CD4-positive, CD25-positive, alpha-beta regulatory T cell (primary cell): Measurements from ENCODE around the gene INSC. TPM values are rescaled to one million over a fixed set of nuclear protein-coding genes. Genes with fewer than 3 reads are reported as not detected.

Source experiments
- ATAC-seq, 2 donors: fragments of 150-1000 bp; cut with Tn5 transposase; one replicate each; pipeline ENCODE4 v1.10.0; 2021; ENCODE audit warnings: low read depth in 2 of 2, moderate number of reproducible peaks in 2 of 2, moderate library complexity in 1 of 2
- DNase-seq, 3 donors: peaks; one replicate each; pipeline versions ENCODE4 v3.0.0 to v3.0.0-alpha.2; 2012 to 2022; ENCODE audit warnings: mixed read lengths in 1 of 3
- H3K27ac ChIP-seq: one replicate; pipeline ENCODE4 v1.7.0; 2013; ENCODE audit warnings: mild to moderate bottlenecking, low read length; ENCODE audit not compliant: insufficient read depth, poor library complexity, severe bottlenecking
- H3K27me3 ChIP-seq: one replicate; pipeline ENCODE4 v1.7.0; 2013; ENCODE audit warnings: low read length; ENCODE audit not compliant: control insufficient read depth, insufficient read depth
- H3K36me3 ChIP-seq: one replicate; pipeline ENCODE4 v1.7.0; 2013; ENCODE audit warnings: mild to moderate bottlenecking, low read length, moderate library complexity; ENCODE audit not compliant: control insufficient read depth, insufficient read depth
- H3K4me1 ChIP-seq: 2 replicates; pipeline ENCODE4 v1.7.0; 2013; ENCODE audit warnings: mild to moderate bottlenecking, low read length; ENCODE audit not compliant: insufficient read depth, control insufficient read depth, poor library complexity, severe bottlenecking
- H3K4me3 ChIP-seq: one replicate; pipeline ENCODE4 v1.7.0; 2013; ENCODE audit warnings: low read depth, mild to moderate bottlenecking, low read length, moderate library complexity
- H3K9me3 ChIP-seq, 2 experiments: 1 replicate in 1 of 2; 2 replicates in 1 of 2; pipeline ENCODE4 v1.7.0; 2013; ENCODE audit warnings: low read length in 2 of 2, mild to moderate bottlenecking in 1 of 2, moderate library complexity in 1 of 2; ENCODE audit not compliant: control insufficient read depth in 2 of 2
- H3K27ac Mint-ChIP-seq, 3 donors: one replicate each; pipeline ENCODE4 v1.8.0; 2020 to 2022; ENCODE audit warnings: mild to moderate bottlenecking in 3 of 3, mixed read lengths in 3 of 3, moderate library complexity in 2 of 3
- H3K27me3 Mint-ChIP-seq: one replicate; pipeline ENCODE4 v1.8.0; 2022; ENCODE audit warnings: mild to moderate bottlenecking, mixed read lengths
- H3K36me3 Mint-ChIP-seq: one replicate; pipeline ENCODE4 v1.8.0; 2020; ENCODE audit warnings: mixed read lengths
- H3K4me1 Mint-ChIP-seq, 4 donors: one replicate each; pipeline ENCODE4 v1.8.0; 2020 to 2022; ENCODE audit warnings: mixed read lengths in 4 of 4, mild to moderate bottlenecking in 1 of 4
- H3K4me3 Mint-ChIP-seq, 4 donors: one replicate each; pipeline ENCODE4 v1.8.0; 2020 to 2022; ENCODE audit warnings: mild to moderate bottlenecking in 4 of 4, mixed read lengths in 4 of 4, moderate library complexity in 3 of 4
- H3K9me3 Mint-ChIP-seq, 7 donors: one replicate each; pipeline ENCODE4 v1.8.0; 2020 to 2022; ENCODE audit warnings: mixed read lengths in 7 of 7, mild to moderate bottlenecking in 3 of 7, moderate library complexity in 2 of 7
- polyA plus RNA-seq, 4 donors: library from polyadenylated mRNA; unstranded; fragments of 300-500 nt; fragmentation: Illumina TruSeq; gene quantifications; one replicate each; pipeline ENCODE4 v1.2.3, GENCODE V29; 2021
- total RNA-seq: library from RNA; stranded (reverse); gene quantifications from one replicate; pipeline ENCODE4 v1.2.3, GENCODE V29; 2022

INSC gene
- total and polyA plus RNA-seq, 5 donors from 2014 or later: 0.15 to 0.20 TPM; not detected in 3

- ATAC-seq: no peak
- no peak overlapping the region for H3K4me3 Mint-ChIP-seq
- H3K9me3 Mint-ChIP-seq: peaks cover 0 to 2% (median 0%) of the 10 kb centered on the region in 7 donors
Observed at GRCh38 chr11:15286465-15286864, 171.7 kb downstream of the INSC start.

GRCh38 chr11:15288863-15289262, 174.1 kb downstream of the INSC start:
- Histone ChIP-seq H3K4me1 (no peaks in the 10 kb centered on the region), H3K9me3 (no peaks in the 10 kb centered on the region), H3K4me3 (no peak overlapping the region), H3K36me3 (no peaks in the 10 kb centered on the region), H3K27ac (no peak overlapping the region), H3K27me3 (no peaks in the 10 kb centered on the region)
- Mint-ChIP-seq H3K9me3 (peaks cover 0 to 2% (median 0%) of the 10 kb centered on the region in 7 donors), H3K4me1 (no peaks in the 10 kb centered on the region), H3K27ac (no peak overlapping the region), H3K36me3 (no peaks in the 10 kb centered on the region), H3K27me3 (peaks cover 10% of the 10 kb centered on the region), H3K4me3 (no peak overlapping the region)
- DNase-seq: no peak
- no peak for ATAC-seq

More at GRCh38 chr11:15286465-15286864, 171.7 kb downstream of the INSC start:
- H3K36me3 ChIP-seq: no peaks in the 10 kb centered on the region
- no peak overlapping the region for H3K27ac ChIP-seq
- H3K4me3 ChIP-seq: no peak overlapping the region
- H3K27me3 ChIP-seq: no peaks in the 10 kb centered on the region
- no peaks in the 10 kb centered on the region for H3K9me3 ChIP-seq
- Mint-ChIP-seq H3K36me3 (no peaks in the 10 kb centered on the region), H3K27ac (no peak overlapping the region), H3K27me3 (peaks cover 5% of the 10 kb centered on the region), H3K4me1 (no peaks in the 10 kb centered on the region)
- H3K4me1 ChIP-seq: no peaks in the 10 kb centered on the region
- no peak for DNase-seq

- H3K4me1 Mint-ChIP-seq: no peaks in the 10 kb centered on the region
- H3K27ac Mint-ChIP-seq: no peak overlapping the region
- no peaks in the 10 kb centered on the region for H3K27me3 ChIP-seq
- no peak overlapping the region for H3K4me3 Mint-ChIP-seq
- H3K27me3 Mint-ChIP-seq: peaks cover 10% of the 10 kb centered on the region
- H3K9me3 Mint-ChIP-seq: peaks cover 0 to 2% (median 0%) of the 10 kb centered on the region in 7 donors
- H3K4me1 ChIP-seq: no peaks in the 10 kb centered on the region
- H3K4me3 ChIP-seq: no peak overlapping the region
- no peaks in the 10 kb centered on the region for H3K9me3 ChIP-seq
- DNase-seq (no peak), ATAC-seq (no peak)
- H3K36me3 ChIP-seq: no peaks in the 10 kb centered on the region
- no peak overlapping the region for H3K27ac ChIP-seq
- H3K36me3 Mint-ChIP-seq: no peaks in the 10 kb centered on the region
Observed at GRCh38 chr11:15289723-15290122, 175.0 kb downstream of the INSC start.

- H3K4me3 ChIP-seq: no peak overlapping the region
- Mint-ChIP-seq H3K9me3 (peaks cover 0 to 2% (median 0%) of the 10 kb centered on the region in 7 donors), H3K4me1 (no peaks in the 10 kb centered on the region), H3K27ac (no peak overlapping the region), H3K4me3 (no peak overlapping the region), H3K36me3 (no peaks in the 10 kb centered on the region), H3K27me3 (peaks cover 10% of the 10 kb centered on the region)
- H3K36me3 ChIP-seq: no peaks in the 10 kb centered on the region
- no peaks in the 10 kb centered on the region for H3K27me3 ChIP-seq
- H3K9me3 ChIP-seq: no peaks in the 10 kb centered on the region
- no peak for ATAC-seq
- H3K27ac ChIP-seq: no peak overlapping the region
- no peak for DNase-seq
- H3K4me1 ChIP-seq: no peaks in the 10 kb centered on the region
Observed at GRCh38 chr11:15291885-15292284, 177.2 kb downstream of the INSC start.

- H3K27me3 Mint-ChIP-seq: peaks cover 14% of the 10 kb centered on the region
- no peaks in the 10 kb centered on the region for H3K27me3 ChIP-seq
- no peak overlapping the region for H3K27ac Mint-ChIP-seq
- no peak overlapping the region for H3K4me3 Mint-ChIP-seq
- DNase-seq (no peak), ATAC-seq (no peak)
- H3K4me3 ChIP-seq: no peak overlapping the region
- H3K4me1 Mint-ChIP-seq: no peaks in the 10 kb centered on the region
- H3K36me3 ChIP-seq: no peaks in the 10 kb centered on the region
- no peaks in the 10 kb centered on the region for H3K4me1 ChIP-seq
- no peaks in the 10 kb centered on the region for H3K36me3 Mint-ChIP-seq
- no peaks in the 10 kb centered on the region for H3K9me3 ChIP-seq
- H3K9me3 Mint-ChIP-seq: peaks cover 0 to 2% (median 0%) of the 10 kb centered on the region in 7 donors
- H3K27ac ChIP-seq: no peak overlapping the region
Observed at GRCh38 chr11:15293975-15294620, 179.4 kb downstream of the INSC start.

GRCh38 chr11:15295695-15296094, 181.0 kb downstream of the INSC start:
- no peak overlapping the region for H3K4me3 Mint-ChIP-seq
- H3K27me3 ChIP-seq: no peaks in the 10 kb centered on the region
- no peak for DNase-seq
- peaks cover 16% of the 10 kb centered on the region for H3K27me3 Mint-ChIP-seq
- H3K36me3 Mint-ChIP-seq: no peaks in the 10 kb centered on the region
- no peaks in the 10 kb centered on the region for H3K4me1 ChIP-seq
- H3K4me1 Mint-ChIP-seq: no peaks in the 10 kb centered on the region
- H3K36me3 ChIP-seq: no peaks in the 10 kb centered on the region
- H3K27ac Mint-ChIP-seq: no peak overlapping the region
- H3K4me3 ChIP-seq: no peak overlapping the region
- no peak overlapping the region for H3K27ac ChIP-seq
- peaks cover 0 to 2% (median 0%) of the 10 kb centered on the region in 7 donors for H3K9me3 Mint-ChIP-seq
- ATAC-seq: no peak
- H3K9me3 ChIP-seq: no peaks in the 10 kb centered on the region

Other genes starting within 250 kb of the INSC start
- 18.2 TPM for gene CYP2R1, start 222.7 kb upstream of the INSC start, total RNA-seq
- 10 to 100 TPM; 12.9 to 20.0 (median 14.9) TPM for gene CYP2R1, start 222.7 kb upstream of the INSC start, polyA plus RNA-seq
- not detected for gene CALCA, start 142.6 kb upstream of the INSC start, total RNA-seq
- not detected for gene CALCA, start 142.6 kb upstream of the INSC start, polyA plus RNA-seq
- gene CALCB, start 41.3 kb upstream of the INSC start, total RNA-seq: 0.25 TPM
- gene CALCB, start 41.3 kb upstream of the INSC start, polyA plus RNA-seq: under 1 TPM; 0.28 to 0.38 (median 0.31) TPM